Measurements from ENCODE around the gene SIRT6. TPM values are rescaled to one million over a fixed set of nuclear protein-coding genes. Genes with fewer than 3 reads are reported as not detected.

The SIRT6 gene
- total and polyA plus RNA-seq, 2 of the 4 experiments (the other 2 are of a cell fraction) = 3.9 to 25.3 TPM

DNA sequence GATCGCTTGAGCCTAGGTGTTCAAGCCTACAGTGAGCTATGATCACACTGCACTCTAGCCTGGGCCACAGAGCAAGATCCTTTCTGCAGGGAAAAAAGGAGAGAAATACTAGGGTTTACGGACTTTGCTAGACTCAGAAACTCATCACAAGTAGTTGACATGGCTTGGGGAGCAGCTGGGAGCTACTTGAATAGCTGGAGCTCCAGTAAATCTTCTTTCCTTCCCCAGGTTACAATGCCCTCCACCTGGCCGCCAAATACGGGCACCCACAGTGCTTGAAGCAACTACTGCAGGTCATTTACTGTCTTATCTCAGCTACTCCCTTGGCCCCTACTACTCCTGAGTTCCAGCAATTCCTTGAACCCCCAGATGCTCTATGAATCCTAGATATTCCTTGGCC is 19.4 kb upstream of the SIRT6 start:
- Histone ChIP-seq H3K9me3 (ENCODE audit: control insufficient read depth, insufficient read depth, low read length) (no peaks in the 10 kb centered on the region), H2BK120ac (ENCODE audit: low read depth, low read length) (no peak overlapping the region), H3K4ac (ENCODE audit: low read depth, low read length) (no peak overlapping the region), H2AFZ (replicated peaks; ENCODE audit: low read length, poor library complexity) (no peak overlapping the region), H2BK20ac (ENCODE audit: low read depth, low read length) (no peak overlapping the region), H2AK5ac (ENCODE audit: low read depth, low read length) (no peak overlapping the region), H2AK9ac (replicated peaks; ENCODE audit: low read depth, low read length, poor library complexity) (no peak overlapping the region), H3K18ac (ENCODE audit: low read depth, low read length) (no peak overlapping the region), H3K23ac (ENCODE audit: low read depth, low read length) (no peak overlapping the region), H4K8ac (ENCODE audit: low read depth in 2 of 2, low read length in 2 of 2) (no peak overlapping the region), H3K4me3 (ENCODE audit: insufficient read depth, low read depth, low read length) (no peak overlapping the region), H2BK5ac (ENCODE audit: low read depth, low read length, poor library complexity, severe bottlenecking) (no peak overlapping the region), H2BK15ac (ENCODE audit: low read depth, low read length) (no peak overlapping the region), H4K5ac (ENCODE audit: low read depth, low read length) (no peak overlapping the region), H3K36me3 (ENCODE audit: control insufficient read depth, insufficient read depth, low read length) (no peaks in the 10 kb centered on the region), H3K79me1 (ENCODE audit: low read depth in 1 of 2, low read length in 2 of 2) (no peaks in the 10 kb centered on the region), H4K20me1 (ENCODE audit: insufficient read depth, low read length) (no peaks in the 10 kb centered on the region; the same call in 1 of the 2 replicates), H3K56ac (ENCODE audit: extremely low read depth, insufficient read depth, low read length) (no peak overlapping the region), H3K4me1 (ENCODE audit: control insufficient read depth, insufficient read depth, low read length) (no peaks in the 10 kb centered on the region), H3K4me2 (ENCODE audit: low read depth, low read length) (no peak overlapping the region), H4K91ac (ENCODE audit: insufficient read depth, low read depth, low read length) (no peak overlapping the region), H3K27ac (ENCODE audit: insufficient read depth, low read length) (no peak overlapping the region), H3K9ac (ENCODE audit: low read depth, low read length) (no peak overlapping the region), H3K9me1 (ENCODE audit: insufficient read depth, low read length) (no peaks in the 10 kb centered on the region), H3K27me3 (ENCODE audit: control insufficient read depth, insufficient read depth, low read length) (peaks cover 40% of the 10 kb centered on the region), H3K14ac (replicated peaks; ENCODE audit: low read depth, low read length) (no peak overlapping the region)
- in situ Hi-C loops (cut with MboI; ENCODE audit: low sequenced_read_pairs) (no loop called here), dilution Hi-C loops (cut with HindIII; ENCODE audit: low sequenced_read_pairs, unreplicated experiment) (no loop called here), intact Hi-C loops (cut with micrococcal nuclease) (loop anchor here (10.0 kb wide), 1 partner anchor 537 kb away; no protein-coding TSS in a partner anchor)
- WGBS, 2 experiments (ENCODE audit: extremely low coverage in 2 of 2, insufficient read length in 1 of 2) = 78% methylated on average over 2 of the region's 4 CpGs; no CpG with 5 or more reads in 1 of the 2 experiments
- CTCF ChIA-PET = interaction anchor here (0.7 to 1.7 kb wide), 2 partner anchors 62 to 214 kb away, joined by 5 to 11 read pairs; no protein-coding TSS in a partner anchor
- no TSS peak for BruUV-seq (replicated peaks)
- POLR2A ChIA-PET (ENCODE audit: unreplicated experiment) = no interaction called here
- TF ChIP-seq CHD1 (IDR thresholded peaks at IDR 0.05; ENCODE audit: low read depth, low read length) (no peak), RCOR1 (IDR thresholded peaks at IDR 0.05; ENCODE audit: insufficient replicate concordance, low read length) (no peak), BHLHE40 (IDR thresholded peaks at IDR 0.05; ENCODE audit: low read depth, low read length) (no peak), POLR2A (IDR thresholded peaks at IDR 0.05; ENCODE audit: low read depth, low read length) (no peak), RFX5 (IDR thresholded peaks at IDR 0.05; ENCODE audit: low read depth, low read length) (no peak), MXI1 (IDR thresholded peaks at IDR 0.05; ENCODE audit: borderline replicate concordance, low read depth, low read length) (no peak), CEBPB (IDR thresholded peaks at IDR 0.05; ENCODE audit: low read depth, low read length) (no peak), RAD21 (IDR thresholded peaks at IDR 0.05; ENCODE audit: low read length) (no peak), SMC3 (IDR thresholded peaks at IDR 0.05; ENCODE audit: low read depth, low read length) (no peak), FOS (IDR thresholded peaks at IDR 0.05; ENCODE audit: low read depth, low read length) (no peak), MAFK (IDR thresholded peaks at IDR 0.05; ENCODE audit: low read depth, low read length) (no peak), MAZ (IDR thresholded peaks at IDR 0.05; ENCODE audit: borderline replicate concordance, low read depth, low read length) (no peak)
- TF ChIP-seq, protein P1, sequence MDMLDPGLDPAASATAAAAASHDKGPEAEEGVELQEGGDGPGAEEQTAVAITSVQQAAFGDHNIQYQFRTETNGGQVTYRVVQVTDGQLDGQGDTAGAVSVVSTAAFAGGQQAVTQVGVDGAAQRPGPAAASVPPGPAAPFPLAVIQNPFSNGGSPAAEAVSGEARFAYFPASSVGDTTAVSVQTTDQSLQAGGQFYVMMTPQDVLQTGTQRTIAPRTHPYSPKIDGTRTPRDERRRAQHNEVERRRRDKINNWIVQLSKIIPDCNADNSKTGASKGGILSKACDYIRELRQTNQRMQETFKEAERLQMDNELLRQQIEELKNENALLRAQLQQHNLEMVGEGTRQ (IDR thresholded peaks at IDR 0.05; ENCODE audit: low read depth, low read length) = no peak
- TF ChIP-seq, protein P2, sequence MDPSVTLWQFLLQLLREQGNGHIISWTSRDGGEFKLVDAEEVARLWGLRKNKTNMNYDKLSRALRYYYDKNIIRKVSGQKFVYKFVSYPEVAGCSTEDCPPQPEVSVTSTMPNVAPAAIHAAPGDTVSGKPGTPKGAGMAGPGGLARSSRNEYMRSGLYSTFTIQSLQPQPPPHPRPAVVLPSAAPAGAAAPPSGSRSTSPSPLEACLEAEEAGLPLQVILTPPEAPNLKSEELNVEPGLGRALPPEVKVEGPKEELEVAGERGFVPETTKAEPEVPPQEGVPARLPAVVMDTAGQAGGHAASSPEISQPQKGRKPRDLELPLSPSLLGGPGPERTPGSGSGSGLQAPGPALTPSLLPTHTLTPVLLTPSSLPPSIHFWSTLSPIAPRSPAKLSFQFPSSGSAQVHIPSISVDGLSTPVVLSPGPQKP (IDR thresholded peaks at IDR 0.05; ENCODE audit: borderline replicate concordance, low read depth, low read length) = no peak
- TF ChIP-seq, protein P3, sequence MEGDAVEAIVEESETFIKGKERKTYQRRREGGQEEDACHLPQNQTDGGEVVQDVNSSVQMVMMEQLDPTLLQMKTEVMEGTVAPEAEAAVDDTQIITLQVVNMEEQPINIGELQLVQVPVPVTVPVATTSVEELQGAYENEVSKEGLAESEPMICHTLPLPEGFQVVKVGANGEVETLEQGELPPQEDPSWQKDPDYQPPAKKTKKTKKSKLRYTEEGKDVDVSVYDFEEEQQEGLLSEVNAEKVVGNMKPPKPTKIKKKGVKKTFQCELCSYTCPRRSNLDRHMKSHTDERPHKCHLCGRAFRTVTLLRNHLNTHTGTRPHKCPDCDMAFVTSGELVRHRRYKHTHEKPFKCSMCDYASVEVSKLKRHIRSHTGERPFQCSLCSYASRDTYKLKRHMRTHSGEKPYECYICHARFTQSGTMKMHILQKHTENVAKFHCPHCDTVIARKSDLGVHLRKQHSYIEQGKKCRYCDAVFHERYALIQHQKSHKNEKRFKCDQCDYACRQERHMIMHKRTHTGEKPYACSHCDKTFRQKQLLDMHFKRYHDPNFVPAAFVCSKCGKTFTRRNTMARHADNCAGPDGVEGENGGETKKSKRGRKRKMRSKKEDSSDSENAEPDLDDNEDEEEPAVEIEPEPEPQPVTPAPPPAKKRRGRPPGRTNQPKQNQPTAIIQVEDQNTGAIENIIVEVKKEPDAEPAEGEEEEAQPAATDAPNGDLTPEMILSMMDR (conservative IDR thresholded peaks at IDR 0.05; ENCODE audit: low read depth, low read length) = no peak
- no peak for DNase-seq
- no peak for ATAC-seq (ENCODE audit: low read depth)
